A673 (cell line): ENCODE results near the gene GRIK4. TPM values are rescaled to one million over a fixed set of nuclear protein-coding genes. Genes with fewer than 3 reads are reported as not detected.

ENCODE experiments used
- BruUV-seq: library from RNA; stranded (reverse); fragments of 400-500 nt; replicated peaks from 2 replicates; lab custom pipeline; 2021; lab: Mats Ljungman, UMichigan
- CTCF ChIA-PET: fragments of 300-600 bp; sonication (Branson Sonifier 250); formaldehyde crosslinking; loops from one replicate; lab custom pipeline; 2022; ENCODE audit warnings: antibody characterized with exemption; lab: Charles Lee
- POLR2A ChIA-PET: fragments of 300-600 bp; sonication (Branson Sonifier 250); formaldehyde crosslinking; loops from one replicate; lab custom pipeline; 2022; ENCODE audit warnings: antibody characterized with exemption; ENCODE audit not compliant: low non-redundant PET; lab: Charles Lee
- DNase-seq: peaks from one replicate; pipeline ENCODE4 v3.0.0-alpha.2; 2015; ENCODE audit warnings: low spot score
- H3K27ac ChIP-seq: fragments of 200-600 bp; sonication (generic); 2 replicates; pipeline ENCODE4 v1.5.1; 2016; ENCODE audit warnings: mixed run types, low read depth, mild to moderate bottlenecking, mixed read lengths, antibody characterized with exemption, low read length; ENCODE audit not compliant: poor library complexity, severe bottlenecking
- H3K27me3 ChIP-seq: fragments of 200-600 bp; sonication (generic); replicated peaks from 2 replicates; pipeline ENCODE4 v1.6.1; 2017; ENCODE audit warnings: mixed run types, low read depth, mild to moderate bottlenecking, mixed read lengths, antibody characterized with exemption, low read length; ENCODE audit not compliant: insufficient read depth, poor library complexity
- H3K36me3 ChIP-seq: fragments of 200-600 bp; sonication (generic); 2 replicates; pipeline ENCODE4 v1.6.1; 2016; ENCODE audit warnings: mixed run types, mild to moderate bottlenecking, mixed read lengths, antibody characterized with exemption, low read length; ENCODE audit not compliant: insufficient read depth, poor library complexity, severe bottlenecking
- H3K4me1 ChIP-seq: fragments of 200-600 bp; sonication (generic); 2 replicates; pipeline ENCODE4 v1.6.1; 2017; ENCODE audit warnings: mixed run types, mild to moderate bottlenecking, mixed read lengths, antibody characterized with exemption, low read length; ENCODE audit not compliant: insufficient read depth, poor library complexity, severe bottlenecking
- H3K4me3 ChIP-seq: fragments of 200-600 bp; sonication (generic); 2 replicates; pipeline ENCODE4 v1.5.1; 2016; ENCODE audit warnings: low read depth, mixed run types, mild to moderate bottlenecking, mixed read lengths, low read length; ENCODE audit not compliant: poor library complexity, severe bottlenecking
- H3K9me3 ChIP-seq: fragments of 200-600 bp; sonication (generic); 2 replicates; pipeline ENCODE4 v1.6.1; 2016; ENCODE audit warnings: mixed run types, low read depth, mild to moderate bottlenecking, mixed read lengths, antibody characterized with exemption, low read length; ENCODE audit not compliant: poor library complexity, severe bottlenecking
- CTCF ChIP-seq: fragments of 300-800, 200-600 bp; sonication (generic); conservative IDR thresholded peaks from 2 replicates; pipeline ENCODE4 v1.5.1; 2017; ENCODE audit warnings: low read depth, mild to moderate bottlenecking, antibody characterized with exemption, low read length, moderate library complexity, mixed read lengths
- EZH2 ChIP-seq: fragments of 200-600 bp; sonication (generic); IDR thresholded peaks from 2 replicates; pipeline ENCODE4 v1.6.1; 2017; ENCODE audit warnings: borderline replicate concordance, low read depth, mild to moderate bottlenecking, mixed read lengths, antibody characterized with exemption, low read length; ENCODE audit not compliant: poor library complexity, severe bottlenecking
- intact Hi-C: fragments of 100-400 bp; cut with micrococcal nuclease; formaldehyde crosslinking; loops from one replicate; pipeline ENCODE4 v1.10.0; 2022; ENCODE audit not compliant: unreplicated experiment
- total RNA-seq: library from RNA; stranded (reverse); gene quantifications from 2 replicates; pipeline ENCODE4 v1.2.3, GENCODE V29; 2021

GRIK4 gene
- total RNA-seq, 1 experiment from 2014 or later, result not detected

- no peak for DNase-seq
- no peaks in the 10 kb centered on the region for H3K9me3 ChIP-seq
- H3K27me3 ChIP-seq, result peaks cover 5% of the 10 kb centered on the region
- intact Hi-C loops, result no loop called here
- ChIA-PET CTCF (no interaction called here), POLR2A (interaction anchor here (0.6 kb wide), 1 partner anchor 1218 kb away, joined by 11 read pairs; no protein-coding TSS in a partner anchor)
- BruUV-seq, result no TSS peak
- H3K4me3 ChIP-seq, result no peak overlapping the region
- TF ChIP-seq EZH2, result no peak
- TF ChIP-seq CTCF, result no peak
- no peak overlapping the region for H3K27ac ChIP-seq
- no peaks in the 10 kb centered on the region for H3K36me3 ChIP-seq
- H3K4me1 ChIP-seq, result no peaks in the 10 kb centered on the region
Measured at GRCh38 chr11:120859552-120860295, 348.2 kb downstream of the GRIK4 start.

- no peaks in the 10 kb centered on the region for H3K9me3 ChIP-seq
- H3K27ac ChIP-seq, result no peak overlapping the region
- H3K36me3 ChIP-seq, result no peaks in the 10 kb centered on the region
- ChIA-PET CTCF (no interaction called here), POLR2A (no interaction called here)
- DNase-seq, result no peak
- intact Hi-C loops, result no loop called here
- peaks cover 18% of the 10 kb centered on the region for H3K27me3 ChIP-seq
- BruUV-seq, result no TSS peak
- no peak overlapping the region for H3K4me3 ChIP-seq
- H3K4me1 ChIP-seq, result no peaks in the 10 kb centered on the region
- TF ChIP-seq EZH2 (no peak), CTCF (no peak)
Measured at GRCh38 chr11:120863359-120863758, 351.8 kb downstream of the GRIK4 start.

GRCh38 chr11:120867024-120867423, 355.5 kb downstream of the GRIK4 start:
- ChIA-PET POLR2A (no interaction called here), CTCF (no interaction called here)
- DNase-seq, result no peak
- Histone ChIP-seq H3K4me1 (no peaks in the 10 kb centered on the region), H3K27me3 (peaks cover 18% of the 10 kb centered on the region), H3K36me3 (no peaks in the 10 kb centered on the region), H3K27ac (no peak overlapping the region), H3K4me3 (no peak overlapping the region), H3K9me3 (no peaks in the 10 kb centered on the region)
- intact Hi-C loops, result no loop called here
- no peak for TF ChIP-seq EZH2
- TF ChIP-seq CTCF, result no peak
- no TSS peak for BruUV-seq
